Hepatocyte (in vitro differentiated cells): ENCODE measurements around the gene CSNK1G1.

Experiments used
- CTCF ChIP-seq: fragments of 200-600 bp; sonication (generic); IDR thresholded peaks from 2 replicates; pipeline ENCODE4 v1.5.1; 2016; ENCODE audit warnings: antibody characterized with exemption, mild to moderate bottlenecking; ENCODE audit not compliant: poor library complexity
- EZH2 ChIP-seq: fragments of 200-600 bp; sonication (generic); IDR thresholded peaks from 2 replicates; pipeline ENCODE4 v1.6.1; 2016; ENCODE audit warnings: antibody characterized with exemption, mild to moderate bottlenecking, borderline replicate concordance

- no peak for TF ChIP-seq CTCF
- no peak for TF ChIP-seq EZH2
Observed at GRCh38 chr15:64152507-64153387, 203.2 kb downstream of the CSNK1G1 start.
